Ishikawa (cell line): ENCODE results near the gene AGPAT1.

ENCODE experiments used
- CEBPB ChIP-seq: IDR thresholded peaks from 2 replicates; pipeline ENCODE4 v1.6.1; 2012
- CREB1 ChIP-seq: IDR thresholded peaks from 2 replicates; pipeline ENCODE4 v1.6.1; 2012; ENCODE audit warnings: low read depth
- EGR1 ChIP-seq: IDR thresholded peaks from 2 replicates; pipeline ENCODE4 v1.6.1; 2012
- EP300 ChIP-seq: IDR thresholded peaks from 2 replicates; pipeline ENCODE4 v1.6.1; 2012; ENCODE audit warnings: borderline replicate concordance
- FOXM1 ChIP-seq: IDR thresholded peaks from 2 replicates; pipeline ENCODE4 v1.6.1; 2012; ENCODE audit warnings: low read depth, borderline replicate concordance
- NFIC ChIP-seq: IDR thresholded peaks from 2 replicates; pipeline ENCODE4 v1.6.1; 2012
- RAD21 ChIP-seq: IDR thresholded peaks from 2 replicates; pipeline ENCODE4 v1.6.1; 2012; ENCODE audit warnings: low read depth
- TAF1 ChIP-seq: IDR thresholded peaks from 2 replicates; pipeline ENCODE4 v1.6.1; 2012; ENCODE audit warnings: low read depth, mild to moderate bottlenecking
- TCF12 ChIP-seq: IDR thresholded peaks from 2 replicates; pipeline ENCODE4 v1.6.1; 2012; ENCODE audit warnings: low read depth
- TEAD4 ChIP-seq: IDR thresholded peaks from 2 replicates; pipeline ENCODE4 v1.6.1; 2012
- YY1 ChIP-seq: IDR thresholded peaks from 2 replicates; pipeline ENCODE4 v1.6.1; 2012; ENCODE audit warnings: low read depth
- ZBTB7A ChIP-seq: IDR thresholded peaks from 2 replicates; pipeline ENCODE4 v1.6.1; 2012; ENCODE audit warnings: low read depth
- TF ChIP-seq, protein P1 (sequence below): IDR thresholded peaks from 2 replicates; pipeline ENCODE4 v1.6.1; 2012; ENCODE audit warnings: low read depth, mild to moderate bottlenecking
- TF ChIP-seq, protein P2 (sequence below): IDR thresholded peaks from 2 replicates; pipeline ENCODE4 v1.6.1; 2012
- TF ChIP-seq, protein P3 (sequence below): IDR thresholded peaks from 2 replicates; pipeline ENCODE4 v1.6.1; 2012

Gene AGPAT1

DNA sequence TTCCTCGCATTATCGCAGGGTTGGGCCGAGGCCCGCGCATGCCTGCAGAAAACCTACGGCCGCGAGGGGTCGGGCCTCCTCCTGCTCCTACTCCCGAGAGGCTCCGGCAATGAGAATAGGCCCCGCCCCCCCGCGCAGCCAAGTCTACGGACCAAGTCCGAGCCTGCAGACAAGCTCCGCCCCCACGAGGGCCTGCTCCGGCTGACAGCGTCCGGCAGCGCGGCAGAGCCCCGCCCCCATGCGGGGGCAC, 19.7 kb upstream of the AGPAT1 start:
- TF ChIP-seq, protein P1, sequence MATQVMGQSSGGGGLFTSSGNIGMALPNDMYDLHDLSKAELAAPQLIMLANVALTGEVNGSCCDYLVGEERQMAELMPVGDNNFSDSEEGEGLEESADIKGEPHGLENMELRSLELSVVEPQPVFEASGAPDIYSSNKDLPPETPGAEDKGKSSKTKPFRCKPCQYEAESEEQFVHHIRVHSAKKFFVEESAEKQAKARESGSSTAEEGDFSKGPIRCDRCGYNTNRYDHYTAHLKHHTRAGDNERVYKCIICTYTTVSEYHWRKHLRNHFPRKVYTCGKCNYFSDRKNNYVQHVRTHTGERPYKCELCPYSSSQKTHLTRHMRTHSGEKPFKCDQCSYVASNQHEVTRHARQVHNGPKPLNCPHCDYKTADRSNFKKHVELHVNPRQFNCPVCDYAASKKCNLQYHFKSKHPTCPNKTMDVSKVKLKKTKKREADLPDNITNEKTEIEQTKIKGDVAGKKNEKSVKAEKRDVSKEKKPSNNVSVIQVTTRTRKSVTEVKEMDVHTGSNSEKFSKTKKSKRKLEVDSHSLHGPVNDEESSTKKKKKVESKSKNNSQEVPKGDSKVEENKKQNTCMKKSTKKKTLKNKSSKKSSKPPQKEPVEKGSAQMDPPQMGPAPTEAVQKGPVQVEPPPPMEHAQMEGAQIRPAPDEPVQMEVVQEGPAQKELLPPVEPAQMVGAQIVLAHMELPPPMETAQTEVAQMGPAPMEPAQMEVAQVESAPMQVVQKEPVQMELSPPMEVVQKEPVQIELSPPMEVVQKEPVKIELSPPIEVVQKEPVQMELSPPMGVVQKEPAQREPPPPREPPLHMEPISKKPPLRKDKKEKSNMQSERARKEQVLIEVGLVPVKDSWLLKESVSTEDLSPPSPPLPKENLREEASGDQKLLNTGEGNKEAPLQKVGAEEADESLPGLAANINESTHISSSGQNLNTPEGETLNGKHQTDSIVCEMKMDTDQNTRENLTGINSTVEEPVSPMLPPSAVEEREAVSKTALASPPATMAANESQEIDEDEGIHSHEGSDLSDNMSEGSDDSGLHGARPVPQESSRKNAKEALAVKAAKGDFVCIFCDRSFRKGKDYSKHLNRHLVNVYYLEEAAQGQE = no peak
- TF ChIP-seq EGR1 (peak; percentile 82; the same call in 1 of the 2 replicates), CEBPB (no peak)

DNA sequence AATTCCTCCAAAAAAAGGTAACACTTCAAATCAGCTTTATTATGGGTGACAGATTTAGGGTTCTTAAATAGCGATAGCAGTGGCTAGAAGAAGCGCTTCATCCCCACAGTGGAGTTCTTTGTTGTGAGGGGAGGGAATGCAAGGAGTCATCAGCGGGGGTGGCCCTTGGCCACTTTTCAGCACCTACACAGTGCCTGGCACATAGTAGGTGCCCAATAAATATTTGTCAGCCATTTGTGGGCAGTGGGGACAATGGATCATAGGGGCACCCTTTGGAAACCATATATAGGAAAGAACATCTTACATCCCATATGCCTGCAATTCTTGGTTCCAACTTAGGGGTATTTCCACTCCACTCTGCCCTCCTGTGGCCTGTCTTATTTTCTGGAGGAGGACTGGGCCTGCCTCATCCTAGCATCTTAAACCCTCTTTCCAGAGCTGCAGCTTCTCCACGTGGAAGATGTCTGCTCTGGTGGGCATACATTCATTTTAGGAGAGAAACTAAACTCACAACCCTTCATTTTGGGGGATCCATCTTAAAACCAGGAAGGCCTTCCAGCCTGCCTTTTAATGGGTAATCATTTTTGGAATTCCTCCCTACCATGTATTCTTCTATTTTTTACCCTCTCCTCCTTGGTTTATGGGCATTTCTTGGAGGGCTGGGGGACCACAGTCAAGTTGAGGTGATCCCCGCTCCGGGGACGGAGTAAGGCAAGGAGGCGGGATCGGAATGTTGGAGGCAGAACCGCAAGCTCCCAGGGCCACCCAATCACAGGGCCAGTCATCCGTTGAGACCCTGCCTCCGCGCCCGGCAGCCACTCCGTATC, 19.2 kb upstream of the AGPAT1 start:
- TF ChIP-seq FOXM1 = no peak
- no peak for TF ChIP-seq ZBTB7A
- TF ChIP-seq CEBPB = no peak
- TF ChIP-seq NFIC = no peak
- TF ChIP-seq TEAD4 = peak; percentile 59; the same call in 1 of the 2 replicates

DNA sequence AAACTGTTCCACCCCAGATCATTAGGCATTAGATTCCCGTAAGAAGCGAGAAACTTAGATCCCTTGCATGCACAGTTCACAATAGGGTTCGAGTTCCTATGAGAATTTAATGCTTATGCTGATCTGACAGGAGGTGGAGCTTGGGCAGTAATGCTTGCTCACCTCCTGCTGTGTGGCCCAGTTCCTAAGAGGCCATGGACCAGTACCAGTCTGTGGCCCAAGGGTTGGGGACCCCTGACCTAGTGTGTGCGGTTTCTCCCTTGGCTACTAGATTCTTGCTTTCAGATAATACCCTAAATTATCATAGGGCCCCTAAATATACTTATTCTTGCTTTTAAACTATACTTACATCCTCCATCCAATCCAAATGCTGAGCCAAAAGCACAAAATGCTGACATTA, 18.5 kb upstream of the AGPAT1 start:
- TF ChIP-seq CREB1 (no peak), TAF1 (no peak), FOXM1 (no peak), EP300 (no peak), RAD21 (no peak), TCF12 (no peak), CEBPB (no peak), ZBTB7A (no peak), YY1 (no peak), TEAD4 (no peak), NFIC (no peak), EGR1 (no peak)
- TF ChIP-seq, protein P1 = no peak
- TF ChIP-seq, protein P2, sequence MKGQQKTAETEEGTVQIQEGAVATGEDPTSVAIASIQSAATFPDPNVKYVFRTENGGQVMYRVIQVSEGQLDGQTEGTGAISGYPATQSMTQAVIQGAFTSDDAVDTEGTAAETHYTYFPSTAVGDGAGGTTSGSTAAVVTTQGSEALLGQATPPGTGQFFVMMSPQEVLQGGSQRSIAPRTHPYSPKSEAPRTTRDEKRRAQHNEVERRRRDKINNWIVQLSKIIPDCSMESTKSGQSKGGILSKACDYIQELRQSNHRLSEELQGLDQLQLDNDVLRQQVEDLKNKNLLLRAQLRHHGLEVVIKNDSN = no peak
- TF ChIP-seq, protein P3, sequence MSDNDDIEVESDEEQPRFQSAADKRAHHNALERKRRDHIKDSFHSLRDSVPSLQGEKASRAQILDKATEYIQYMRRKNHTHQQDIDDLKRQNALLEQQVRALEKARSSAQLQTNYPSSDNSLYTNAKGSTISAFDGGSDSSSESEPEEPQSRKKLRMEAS = no peak

DNA sequence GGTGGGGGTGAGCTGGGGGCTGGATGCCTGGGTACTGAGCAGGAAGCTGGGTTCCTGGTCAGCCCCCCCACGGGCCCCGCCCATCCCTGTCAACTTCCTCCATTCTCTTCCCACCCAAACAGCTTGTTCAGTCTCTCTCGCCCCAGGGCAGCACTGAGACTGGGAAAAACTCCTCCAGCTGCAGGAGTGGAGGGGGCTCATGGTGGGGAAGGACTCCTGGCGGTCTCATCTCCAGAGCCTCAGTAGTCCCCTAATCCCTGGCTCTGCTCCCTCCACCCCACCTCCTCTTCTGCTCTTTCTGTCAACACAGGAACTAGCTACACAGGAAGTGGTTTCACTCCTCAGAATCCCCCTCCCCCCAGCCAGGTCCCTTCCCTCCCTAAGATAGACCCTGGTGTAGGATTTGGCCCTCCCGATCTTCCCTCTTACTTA, 16.7 kb upstream of the AGPAT1 start, which contains the start of gene GPSM3:
Gene GPSM3, minus strand, starts transcription at position 36 of the 432 bp plus-strand sequence. CDS start 130 bp downstream, outside the sequence.
- no peak for TF ChIP-seq YY1
- no peak for TF ChIP-seq CREB1
- TF ChIP-seq, protein P3 = no peak
- TF ChIP-seq CEBPB = no peak
- TF ChIP-seq RAD21 = no peak
- no peak for TF ChIP-seq EP300
- no peak for TF ChIP-seq EGR1
- TF ChIP-seq TCF12 = no peak
- no peak for TF ChIP-seq TAF1
- no peak for TF ChIP-seq NFIC
- TF ChIP-seq, protein P2 = no peak
- TF ChIP-seq TEAD4 = no peak
- TF ChIP-seq ZBTB7A = no peak
- TF ChIP-seq, protein P1 = no peak
- TF ChIP-seq FOXM1 = no peak
